Progenitor cell of endocrine pancreas (in vitro differentiated cells): ENCODE data around the gene GTPBP3. TPM values are rescaled to one million over a fixed set of nuclear protein-coding genes. Genes with fewer than 3 reads are reported as not detected.
A peak's percentile ranks its signal among the peaks of the same experiment; 100 is the strongest.

Experiments
- DNase-seq: peaks from one replicate; pipeline ENCODE4 v3.0.0; 2021; ENCODE audit warnings: low spot score; ENCODE audit not compliant: unreplicated experiment
- H3K27ac Mint-ChIP-seq: 2 replicates; pipeline ENCODE4 v1.8.0; 2021; ENCODE audit warnings: mild to moderate bottlenecking, moderate library complexity, mixed read lengths
- H3K27me3 Mint-ChIP-seq: 2 replicates; pipeline ENCODE4 v1.8.0; 2021; ENCODE audit warnings: mixed read lengths
- H3K36me3 Mint-ChIP-seq: 2 replicates; pipeline ENCODE4 v1.8.0; 2022; ENCODE audit warnings: mixed read lengths; ENCODE audit not compliant: insufficient read depth
- H3K4me1 Mint-ChIP-seq: 2 replicates; pipeline ENCODE4 v1.8.0; 2021; ENCODE audit warnings: low read depth, mixed read lengths
- H3K4me3 Mint-ChIP-seq: 2 replicates; pipeline ENCODE4 v1.8.0; 2021; ENCODE audit warnings: low read depth, mild to moderate bottlenecking, moderate library complexity, mixed read lengths
- H3K9me3 Mint-ChIP-seq: 2 replicates; pipeline ENCODE4 v1.8.0; 2021; ENCODE audit warnings: low read depth, mixed read lengths
- total RNA-seq: library from RNA; stranded (reverse); gene quantifications from 2 replicates; pipeline ENCODE4 v1.2.1, GENCODE V29; 2021
- TF ChIP-seq, protein P1 (sequence below): fragments of 200-600 bp; sonication (generic); IDR thresholded peaks from one replicate; pipeline ENCODE4 v1.5.0; 2021; ENCODE audit warnings: antibody characterized with exemption, mild to moderate bottlenecking; ENCODE audit not compliant: unreplicated experiment

The GTPBP3 gene
- total RNA-seq, 1 donor from 2014 or later, result 44.5 TPM

DNA sequence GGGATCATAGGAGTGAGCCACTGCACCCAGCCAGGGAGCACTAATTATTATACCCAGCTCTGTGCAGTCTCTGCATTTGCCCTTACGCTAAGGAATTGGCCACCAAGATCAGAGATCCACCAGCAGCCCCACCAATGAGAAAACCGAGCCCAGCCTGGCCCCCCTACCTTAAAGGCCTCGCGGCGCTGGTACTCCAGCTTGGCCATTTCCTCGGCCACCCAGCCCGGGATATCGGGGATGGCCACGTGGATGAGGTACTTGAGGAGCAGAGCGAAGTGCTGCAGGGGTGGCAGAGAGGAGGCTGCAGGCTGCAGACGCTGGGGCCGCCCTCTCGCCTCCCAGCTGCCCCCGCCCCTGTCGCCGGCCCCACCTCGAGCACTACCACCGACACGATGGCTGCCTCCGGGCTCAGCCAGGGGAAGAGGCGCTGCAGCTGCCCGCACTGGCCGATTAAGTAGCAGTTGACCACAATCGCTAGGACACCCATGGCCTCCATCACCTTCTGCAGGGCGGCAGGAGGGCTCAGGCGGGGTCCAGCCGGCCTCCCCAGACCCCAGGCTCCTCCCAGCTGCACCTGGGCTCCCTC lies 10.2 kb upstream of the GTPBP3 start:
- Mint-ChIP-seq H3K9me3 (no peaks in the 10 kb centered on the region), H3K36me3 (peaks cover 14% of the 10 kb centered on the region), H3K27ac (no peak overlapping the region), H3K4me1 (peaks cover 4% of the 10 kb centered on the region), H3K4me3 (no peak overlapping the region), H3K27me3 (peaks cover 15% of the 10 kb centered on the region)
- no peak for DNase-seq
- TF ChIP-seq, protein P1, sequence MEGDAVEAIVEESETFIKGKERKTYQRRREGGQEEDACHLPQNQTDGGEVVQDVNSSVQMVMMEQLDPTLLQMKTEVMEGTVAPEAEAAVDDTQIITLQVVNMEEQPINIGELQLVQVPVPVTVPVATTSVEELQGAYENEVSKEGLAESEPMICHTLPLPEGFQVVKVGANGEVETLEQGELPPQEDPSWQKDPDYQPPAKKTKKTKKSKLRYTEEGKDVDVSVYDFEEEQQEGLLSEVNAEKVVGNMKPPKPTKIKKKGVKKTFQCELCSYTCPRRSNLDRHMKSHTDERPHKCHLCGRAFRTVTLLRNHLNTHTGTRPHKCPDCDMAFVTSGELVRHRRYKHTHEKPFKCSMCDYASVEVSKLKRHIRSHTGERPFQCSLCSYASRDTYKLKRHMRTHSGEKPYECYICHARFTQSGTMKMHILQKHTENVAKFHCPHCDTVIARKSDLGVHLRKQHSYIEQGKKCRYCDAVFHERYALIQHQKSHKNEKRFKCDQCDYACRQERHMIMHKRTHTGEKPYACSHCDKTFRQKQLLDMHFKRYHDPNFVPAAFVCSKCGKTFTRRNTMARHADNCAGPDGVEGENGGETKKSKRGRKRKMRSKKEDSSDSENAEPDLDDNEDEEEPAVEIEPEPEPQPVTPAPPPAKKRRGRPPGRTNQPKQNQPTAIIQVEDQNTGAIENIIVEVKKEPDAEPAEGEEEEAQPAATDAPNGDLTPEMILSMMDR, result no peak

- Mint-ChIP-seq H3K9me3 (no peaks in the 10 kb centered on the region), H3K4me3 (peak overlapping the region; percentile 73), H3K4me1 (peaks cover 4% of the 10 kb centered on the region), H3K27ac (peak overlapping the region; percentile 92), H3K36me3 (peaks cover 13% of the 10 kb centered on the region), H3K27me3 (peaks cover 15% of the 10 kb centered on the region)
- TF ChIP-seq, protein P1, result peak; percentile 67
- DNase-seq, result peak; percentile 58
Measured at GRCh38 chr19:17327654-17328516, 9.5 kb upstream of the GTPBP3 start.

DNA sequence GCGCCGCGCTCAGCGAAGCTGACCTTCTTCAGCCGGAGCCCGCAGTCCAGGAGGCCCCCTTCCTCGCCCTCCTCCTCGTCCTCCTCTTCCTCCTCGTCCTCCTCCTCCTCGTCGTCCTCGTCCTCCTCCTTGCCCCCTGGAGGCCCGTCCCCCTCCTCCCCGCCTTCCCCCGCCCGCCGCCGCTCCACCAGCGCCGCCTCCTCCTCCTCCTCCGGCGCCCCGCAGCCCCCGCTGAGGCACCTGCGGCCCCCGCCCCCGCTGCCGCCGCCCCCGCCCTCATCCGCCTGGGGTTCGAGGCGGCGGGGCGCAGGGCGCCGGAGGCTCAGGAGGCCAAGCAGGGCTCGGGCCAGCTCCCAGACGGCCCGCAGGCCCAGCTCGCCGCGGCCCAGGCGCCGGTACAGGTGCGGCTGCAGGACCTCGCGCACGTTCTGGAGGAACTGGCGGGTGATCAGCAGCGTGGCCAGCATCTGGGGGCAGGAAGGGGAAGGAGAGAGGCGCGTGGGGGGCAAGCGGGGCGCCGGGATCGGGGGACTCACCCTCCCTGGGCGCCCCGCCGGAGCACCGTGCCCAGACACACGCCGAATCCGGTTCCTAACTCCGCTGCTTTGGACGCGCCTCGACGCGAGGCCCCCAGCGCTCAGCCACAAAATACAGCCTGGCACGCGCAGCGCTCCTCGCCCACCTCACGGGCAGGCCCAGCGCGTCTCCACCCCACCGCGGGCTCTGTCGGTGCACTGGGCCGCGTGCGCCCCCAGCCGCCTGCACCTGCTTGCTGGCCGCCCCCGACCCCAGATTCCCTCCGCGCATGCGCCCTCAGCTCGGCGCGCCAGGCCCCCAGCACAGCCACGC lies 8.6 kb upstream of the GTPBP3 start:
- Mint-ChIP-seq H3K36me3 (peaks cover 15% of the 10 kb centered on the region), H3K9me3 (no peaks in the 10 kb centered on the region), H3K27ac (no peak overlapping the region), H3K4me3 (peak overlapping the region; percentile 59), H3K27me3 (peaks cover 15% of the 10 kb centered on the region), H3K4me1 (peaks cover 4% of the 10 kb centered on the region)
- TF ChIP-seq, protein P1, result no peak
- DNase-seq, result no peak

DNA sequence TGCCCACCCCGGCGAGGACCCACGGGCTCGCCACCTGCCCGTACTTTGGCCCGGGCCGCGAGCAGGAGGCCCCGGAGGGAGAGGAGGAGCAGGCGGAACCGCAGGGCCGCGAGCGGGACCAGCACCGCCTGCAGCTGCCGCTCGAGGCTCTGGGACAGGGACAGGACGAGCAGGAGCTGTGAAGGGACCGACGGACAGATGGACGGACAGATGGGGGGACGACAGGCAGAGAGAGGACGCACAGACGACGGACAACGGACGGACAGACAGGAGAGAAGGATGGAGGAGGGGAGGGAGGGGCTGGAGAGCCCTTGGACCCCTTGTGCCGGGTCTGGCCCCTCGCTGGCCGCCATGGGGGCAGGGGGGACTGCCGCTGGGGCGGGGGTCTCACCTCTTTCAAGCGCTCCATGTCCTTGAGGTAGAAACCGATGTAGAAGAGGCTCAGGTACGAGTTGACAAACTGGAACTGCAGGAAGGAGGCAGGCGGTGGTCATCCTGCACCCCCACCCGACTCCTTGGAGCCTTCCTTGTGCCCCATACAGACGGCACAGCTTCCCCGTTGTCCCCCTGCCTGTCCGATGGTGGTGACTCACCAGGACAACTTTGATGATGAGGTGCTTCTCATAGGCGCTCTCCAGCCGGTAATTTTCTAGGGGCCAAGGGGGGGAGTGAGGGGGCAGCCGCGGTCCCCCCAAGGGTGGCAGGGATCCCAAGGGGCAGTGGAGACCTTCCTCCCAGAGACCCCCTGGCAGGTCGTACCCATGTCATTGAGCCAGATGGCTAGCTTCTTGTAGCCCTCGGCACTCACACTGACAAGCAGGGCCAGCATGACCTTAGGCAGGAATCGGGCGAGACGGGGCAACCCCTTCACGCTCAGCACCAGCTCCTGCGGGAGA lies 7.7 kb upstream of the GTPBP3 start:
- Mint-ChIP-seq H3K4me3 (no peak overlapping the region), H3K4me1 (peaks cover 6% of the 10 kb centered on the region), H3K36me3 (peaks cover 17% of the 10 kb centered on the region), H3K27me3 (peaks cover 15% of the 10 kb centered on the region), H3K27ac (no peak overlapping the region), H3K9me3 (no peaks in the 10 kb centered on the region)
- DNase-seq, result no peak
- TF ChIP-seq, protein P1, result no peak
